Measurements from ENCODE around the gene GAS2L1.

Gene GAS2L1

GRCh38 chr22:29339381-29340235 lies 33.2 kb downstream of the GAS2L1 start:
- TF ChIP-seq SIN3A (IDR thresholded peaks at IDR 0.05; ENCODE audit: borderline replicate concordance, insufficient read depth, low read length) (no peak), POLR2AphosphoS5 (IDR thresholded peaks at IDR 0.05; ENCODE audit: low read depth, low read length) (no peak), FOXP2 (optimal IDR thresholded peaks at IDR 0.05; ENCODE audit: borderline replicate concordance, extremely low read depth, extremely low read length, insufficient read depth) (no peak), REST (IDR thresholded peaks at IDR 0.05; ENCODE audit: insufficient read depth in 1 of 2, low read depth in 2 of 2, low read length in 2 of 2) (no peak), TAF1 (IDR thresholded peaks at IDR 0.05; ENCODE audit: borderline replicate concordance, insufficient read depth, low read length) (no peak)

GRCh38 chr22:29340566-29340965 lies 34.1 kb downstream of the GAS2L1 start:
- TF ChIP-seq POLR2AphosphoS5 (IDR thresholded peaks at IDR 0.05; ENCODE audit: low read depth, low read length) (no peak), SIN3A (IDR thresholded peaks at IDR 0.05; ENCODE audit: borderline replicate concordance, insufficient read depth, low read length) (no peak), TAF1 (IDR thresholded peaks at IDR 0.05; ENCODE audit: borderline replicate concordance, insufficient read depth, low read length) (no peak), FOXP2 (optimal IDR thresholded peaks at IDR 0.05; ENCODE audit: borderline replicate concordance, extremely low read depth, extremely low read length, insufficient read depth) (no peak), REST (IDR thresholded peaks at IDR 0.05; ENCODE audit: insufficient read depth in 1 of 2, low read depth in 2 of 2, low read length in 2 of 2) (no peak)

- TF ChIP-seq TAF1 (IDR thresholded peaks at IDR 0.05; ENCODE audit: borderline replicate concordance, insufficient read depth, low read length) = no peak
- TF ChIP-seq POLR2AphosphoS5 (IDR thresholded peaks at IDR 0.05; ENCODE audit: low read depth, low read length) = no peak
- TF ChIP-seq FOXP2 (optimal IDR thresholded peaks at IDR 0.05; ENCODE audit: borderline replicate concordance, extremely low read depth, extremely low read length, insufficient read depth) = no peak
- TF ChIP-seq SIN3A (IDR thresholded peaks at IDR 0.05; ENCODE audit: borderline replicate concordance, insufficient read depth, low read length) = no peak
- no peak for TF ChIP-seq REST (IDR thresholded peaks at IDR 0.05; ENCODE audit: insufficient read depth in 1 of 2, low read depth in 2 of 2, low read length in 2 of 2)
Measured at GRCh38 chr22:29341056-29341848, 34.8 kb downstream of the GAS2L1 start.

GRCh38 chr22:29341849-29342127 lies 35.3 kb downstream of the GAS2L1 start:
- TF ChIP-seq TAF1 (IDR thresholded peaks at IDR 0.05; ENCODE audit: borderline replicate concordance, insufficient read depth, low read length) (no peak), SIN3A (IDR thresholded peaks at IDR 0.05; ENCODE audit: borderline replicate concordance, insufficient read depth, low read length) (no peak), REST (IDR thresholded peaks at IDR 0.05; ENCODE audit: insufficient read depth in 1 of 2, low read depth in 2 of 2, low read length in 2 of 2) (no peak), POLR2AphosphoS5 (IDR thresholded peaks at IDR 0.05; ENCODE audit: low read depth, low read length) (no peak), FOXP2 (optimal IDR thresholded peaks at IDR 0.05; ENCODE audit: borderline replicate concordance, extremely low read depth, extremely low read length, insufficient read depth) (no peak)
